Neuronal stem cell (in vitro differentiated cells): ENCODE results near the gene GRIK3.

Experiments used
- DNase-seq: peaks from one replicate; pipeline ENCODE4 v3.0.0-alpha.2; 2013; ENCODE audit warnings: low spot score
- H2AFZ ChIP-seq: one replicate; pipeline ENCODE4 v1.6.1; 2013; ENCODE audit warnings: mild to moderate bottlenecking, low read length, inconsistent platforms
- H2AK5ac ChIP-seq: 2 replicates; pipeline ENCODE4 v1.6.1; 2013; ENCODE audit warnings: low read depth, mild to moderate bottlenecking, inconsistent platforms, low read length, moderate library complexity, mixed read lengths
- H2BK120ac ChIP-seq: 2 replicates; pipeline ENCODE4 v1.6.1; 2013; ENCODE audit warnings: low read depth, mild to moderate bottlenecking, inconsistent platforms, low read length, moderate library complexity, mixed read lengths
- H2BK12ac ChIP-seq: one replicate; pipeline ENCODE4 v1.6.1; 2013; ENCODE audit warnings: low read length, inconsistent platforms
- H2BK15ac ChIP-seq: 2 replicates; pipeline ENCODE4 v1.6.1; 2013; ENCODE audit warnings: mild to moderate bottlenecking, low read length, inconsistent platforms, mixed read lengths
- H2BK5ac ChIP-seq: one replicate; pipeline ENCODE4 v1.6.1; 2013; ENCODE audit warnings: inconsistent platforms, mild to moderate bottlenecking, low read length, moderate library complexity
- H3K14ac ChIP-seq: one replicate; pipeline ENCODE4 v1.6.1; 2013; ENCODE audit warnings: low read length, inconsistent platforms
- H3K18ac ChIP-seq: 2 replicates; pipeline ENCODE4 v1.6.1; 2013; ENCODE audit warnings: low read length, inconsistent platforms
- H3K23ac ChIP-seq: 2 replicates; pipeline ENCODE4 v1.6.1; 2013; ENCODE audit warnings: low read depth, mild to moderate bottlenecking, mixed read lengths, low read length, inconsistent platforms; ENCODE audit not compliant: poor library complexity
- H3K27ac ChIP-seq: replicated peaks from 3 replicates; pipeline ENCODE4 v1.5.1; 2013; ENCODE audit warnings: low read length, inconsistent platforms
- H3K27me3 ChIP-seq, 3 experiments: 2 replicates each; pipeline ENCODE4 v1.6.1; 2013; ENCODE audit warnings: low read length in 3 of 3, mild to moderate bottlenecking in 2 of 3, inconsistent platforms in 1 of 3, low read depth in 1 of 3, mixed read lengths in 1 of 3, moderate library complexity in 1 of 3; ENCODE audit not compliant: control insufficient read depth in 3 of 3, insufficient read depth in 3 of 3
- H3K36me3 ChIP-seq, 2 donors: replicated peaks in 1 of 2; 2 replicates each; pipeline ENCODE4 v1.6.1; 2013; ENCODE audit warnings: low read length in 2 of 2; ENCODE audit not compliant: control insufficient read depth in 2 of 2, insufficient read depth in 2 of 2
- H3K4ac ChIP-seq: 2 replicates; pipeline ENCODE4 v1.6.1; 2013; ENCODE audit warnings: inconsistent platforms, mild to moderate bottlenecking, low read length, moderate library complexity
- H3K4me1 ChIP-seq, 2 donors: 1 replicate in 1 of 2; 2 replicates in 1 of 2; pipeline ENCODE4 v1.6.1; 2013; ENCODE audit warnings: low read length in 2 of 2, low read depth in 1 of 2; ENCODE audit not compliant: control insufficient read depth in 2 of 2, insufficient read depth in 1 of 2
- H3K4me2 ChIP-seq: one replicate; pipeline ENCODE4 v1.6.1; 2013; ENCODE audit warnings: mild to moderate bottlenecking, low read length, inconsistent platforms; ENCODE audit not compliant: insufficient read depth, poor library complexity, severe bottlenecking
- H3K4me3 ChIP-seq, 2 donors: 2 replicates each; pipeline ENCODE4 v1.5.1; 2013; ENCODE audit warnings: low read length in 2 of 2, mild to moderate bottlenecking in 2 of 2, inconsistent platforms in 1 of 2, moderate library complexity in 1 of 2
- H3K79me1 ChIP-seq: one replicate; pipeline ENCODE4 v1.6.1; 2013; ENCODE audit warnings: low read depth, mild to moderate bottlenecking, inconsistent platforms, low read length, moderate library complexity
- H3K9ac ChIP-seq: one replicate; pipeline ENCODE4 v1.6.1; 2013; ENCODE audit warnings: mild to moderate bottlenecking, low read depth, low read length, inconsistent platforms; ENCODE audit not compliant: poor library complexity
- H3K9me3 ChIP-seq, 2 donors: replicated peaks in 1 of 2; 2 replicates each; pipeline versions ENCODE3 to v1.6.1; 2013; ENCODE audit warnings: low read length in 2 of 2, mild to moderate bottlenecking in 2 of 2, inconsistent platforms in 1 of 2, low read depth in 1 of 2, mixed read lengths in 1 of 2, moderate library complexity in 1 of 2; ENCODE audit not compliant: control insufficient read depth in 2 of 2, insufficient read depth in 1 of 2
- H4K8ac ChIP-seq: one replicate; pipeline ENCODE4 v1.6.1; 2013; ENCODE audit warnings: low read depth, mild to moderate bottlenecking, inconsistent platforms, low read length, moderate library complexity
- H4K91ac ChIP-seq: one replicate; pipeline ENCODE4 v1.6.1; 2013; ENCODE audit warnings: low read length, low read depth, mild to moderate bottlenecking, inconsistent platforms; ENCODE audit not compliant: poor library complexity
- WGBS, 2 donors: extraction: QIAGEN DNeasy Blood & Tissue Kit; methylation state at CpG; one replicate each; pipeline ENCODE4 v1.1.7; 2013; ENCODE audit warnings: missing lambda C conversion rate in 2 of 2, mixed read lengths in 1 of 2; ENCODE audit not compliant: insufficient read length in 2 of 2, insufficient replicate concordance in 1 of 2; ENCODE audit errors: extremely low coverage in 2 of 2; 5-methylcytosine and 5-hydroxymethylcytosine counted together

GRIK3 gene

DNA sequence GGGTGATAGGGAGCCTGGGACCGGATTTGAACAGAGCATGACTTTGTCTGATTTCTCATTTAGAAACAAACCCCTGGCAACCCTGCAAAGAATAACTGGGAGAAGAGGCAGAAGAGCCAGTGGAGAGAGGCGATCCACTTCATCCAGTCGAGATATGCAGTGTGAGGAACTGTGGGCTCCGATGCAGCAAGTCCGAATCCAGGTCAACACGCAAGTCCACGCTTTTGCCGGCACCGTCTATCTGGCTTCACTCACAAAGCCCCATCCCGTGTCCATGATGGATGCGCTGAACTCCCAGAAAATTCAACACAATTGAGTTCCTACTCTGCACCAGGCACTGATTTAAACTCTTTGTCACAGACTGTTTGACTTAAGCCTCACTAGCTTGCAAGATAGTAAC lies 191.3 kb downstream of the GRIK3 start:
- no peak overlapping the region for H2BK15ac ChIP-seq
- no peaks in the 10 kb centered on the region for H3K36me3 ChIP-seq
- no peak overlapping the region for H3K9ac ChIP-seq
- no peak overlapping the region for H4K8ac ChIP-seq
- H3K79me1 ChIP-seq: no peaks in the 10 kb centered on the region
- peaks cover 0 to 2% (median 0%) of the 10 kb centered on the region in 3 experiments for H3K27me3 ChIP-seq
- H2BK5ac ChIP-seq: no peak overlapping the region
- H3K4me1 ChIP-seq: peaks cover 0 to 11% of the 10 kb centered on the region in 2 donors
- no peak overlapping the region for H2AFZ ChIP-seq
- whole genome bisulfite sequencing, 2 donors: no CpG with 5 or more reads among the region's 11 CpGs
- H4K91ac ChIP-seq: no peak overlapping the region
- H3K23ac ChIP-seq: no peak overlapping the region
- H3K4ac ChIP-seq: no peak overlapping the region
- H2AK5ac ChIP-seq: no peak overlapping the region
- H3K18ac ChIP-seq: no peak overlapping the region
- H2BK12ac ChIP-seq: no peak overlapping the region
- no peak overlapping the region for H3K27ac ChIP-seq
- no peak overlapping the region for H3K4me3 ChIP-seq
- no peaks in the 10 kb centered on the region for H3K9me3 ChIP-seq
- H3K4me2 ChIP-seq: no peak overlapping the region
- H2BK120ac ChIP-seq: no peak overlapping the region
- no peak overlapping the region for H3K14ac ChIP-seq
- DNase-seq: no peak

DNA sequence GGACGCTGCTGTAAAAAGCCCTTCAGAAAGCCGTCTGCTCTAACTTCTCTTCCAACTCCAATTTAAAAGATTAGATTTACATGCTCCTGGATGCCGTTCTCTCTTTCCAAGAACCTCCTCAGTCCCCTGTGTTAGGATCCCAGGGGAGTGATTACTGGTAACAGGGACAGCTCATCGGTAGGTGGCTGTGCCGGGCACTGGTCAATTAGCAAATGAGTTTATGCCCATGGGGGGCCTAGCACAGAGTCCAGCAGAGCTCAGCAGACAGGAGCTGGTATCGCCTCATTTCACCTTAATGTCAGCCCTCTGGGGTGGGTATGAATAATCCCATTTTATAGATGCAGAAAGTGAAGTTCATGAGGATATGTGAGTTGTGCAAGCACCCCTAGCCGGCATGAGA lies 191.9 kb downstream of the GRIK3 start:
- no peaks in the 10 kb centered on the region for H3K36me3 ChIP-seq
- no peak overlapping the region for H2BK5ac ChIP-seq
- no peak overlapping the region for H4K91ac ChIP-seq
- H3K9me3 ChIP-seq: no peaks in the 10 kb centered on the region
- no peak overlapping the region for H4K8ac ChIP-seq
- no peak overlapping the region for H3K18ac ChIP-seq
- peaks cover 0 to 2% (median 0%) of the 10 kb centered on the region in 3 experiments for H3K27me3 ChIP-seq
- H2BK120ac ChIP-seq: no peak overlapping the region
- H3K27ac ChIP-seq: no peak overlapping the region
- H2AK5ac ChIP-seq: no peak overlapping the region
- H2BK15ac ChIP-seq: no peak overlapping the region
- no CpG with 5 or more reads among the region's 7 CpGs for WGBS, 2 donors
- no peaks in the 10 kb centered on the region for H3K79me1 ChIP-seq
- no peak overlapping the region for H3K4me2 ChIP-seq
- no peak overlapping the region for H2BK12ac ChIP-seq
- H3K4ac ChIP-seq: no peak overlapping the region
- no peak overlapping the region for H2AFZ ChIP-seq
- DNase-seq: no peak
- H3K23ac ChIP-seq: no peak overlapping the region
- H3K14ac ChIP-seq: no peak overlapping the region
- peaks cover 0 to 9% of the 10 kb centered on the region in 2 donors for H3K4me1 ChIP-seq
- no peak overlapping the region for H3K9ac ChIP-seq
- H3K4me3 ChIP-seq: no peak overlapping the region

DNA sequence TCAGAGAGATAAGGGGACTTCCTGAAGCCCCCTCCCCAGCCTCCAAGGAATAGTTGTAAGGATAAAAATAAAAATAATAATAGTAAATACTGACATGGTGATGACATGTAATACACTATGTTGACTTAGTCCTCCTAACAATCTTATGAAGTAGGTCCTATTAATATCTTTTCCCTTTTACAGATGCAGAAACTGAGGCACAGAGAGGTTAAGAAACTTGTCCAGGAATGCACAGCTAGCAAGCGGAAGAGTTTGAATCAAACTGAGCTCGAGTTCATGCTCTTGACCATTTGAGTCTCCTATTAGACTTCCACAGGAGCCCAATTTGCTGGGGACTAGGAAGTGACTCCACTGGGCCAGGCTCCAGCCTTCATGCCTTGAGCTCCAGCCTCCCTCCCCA lies 194.8 kb downstream of the GRIK3 start:
- no peak for DNase-seq
- Histone ChIP-seq H3K4me3 (no peak overlapping the region), H2BK5ac (no peak overlapping the region), H3K36me3 (no peaks in the 10 kb centered on the region), H4K8ac (no peak overlapping the region), H2AK5ac (peak overlapping the region; percentile 44), H3K23ac (no peak overlapping the region), H3K18ac (no peak overlapping the region), H2BK120ac (peak overlapping the region; percentile 13), H4K91ac (no peak overlapping the region), H3K14ac (no peak overlapping the region), H3K9ac (no peak overlapping the region), H2BK12ac (no peak overlapping the region), H3K27me3 (peaks cover 0 to 3% (median 0%) of the 10 kb centered on the region in 3 experiments), H3K27ac (no peak overlapping the region), H3K79me1 (no peaks in the 10 kb centered on the region), H2AFZ (no peak overlapping the region), H3K4me1 (peaks cover 0 to 5% of the 10 kb centered on the region in 2 donors), H2BK15ac (no peak overlapping the region), H3K4ac (no peak overlapping the region), H3K4me2 (no peak overlapping the region), H3K9me3 (no peaks in the 10 kb centered on the region)
- whole genome bisulfite sequencing, 2 donors: no CpG with 5 or more reads among the region's 2 CpGs

DNA sequence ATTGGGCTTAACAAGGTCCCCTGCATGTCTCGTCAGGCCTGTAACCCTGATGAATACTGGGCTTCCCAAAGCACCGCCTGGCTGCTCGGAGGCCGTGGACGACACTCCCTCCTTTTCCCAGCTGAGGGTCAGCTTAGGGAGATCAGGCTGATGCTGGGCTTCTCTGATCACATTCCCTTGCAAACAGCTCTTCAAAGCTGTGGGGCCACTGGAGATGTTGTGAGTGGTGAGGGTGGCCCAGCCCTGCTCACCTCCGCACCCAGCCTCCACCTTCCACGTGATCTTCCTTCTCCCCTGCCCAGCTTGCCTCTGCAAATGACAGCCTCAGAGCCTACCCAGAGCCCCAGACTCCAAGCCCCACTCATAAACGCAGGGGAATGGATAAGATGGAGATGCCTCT lies 195.4 kb downstream of the GRIK3 start:
- Histone ChIP-seq H2BK12ac (peak overlapping the region; percentile 25), H3K4me3 (no peak overlapping the region), H3K9me3 (no peaks in the 10 kb centered on the region), H2AFZ (no peak overlapping the region), H3K18ac (peak overlapping the region; percentile 51), H3K27ac (no peak overlapping the region), H4K91ac (no peak overlapping the region), H3K4ac (no peak overlapping the region), H2AK5ac (no peak overlapping the region), H2BK5ac (no peak overlapping the region), H3K14ac (no peak overlapping the region), H3K4me2 (no peak overlapping the region), H3K4me1 (peaks cover 0 to 5% of the 10 kb centered on the region in 2 donors), H3K9ac (no peak overlapping the region), H4K8ac (no peak overlapping the region), H2BK15ac (no peak overlapping the region), H3K36me3 (no peaks in the 10 kb centered on the region), H3K23ac (no peak overlapping the region), H3K79me1 (no peaks in the 10 kb centered on the region), H3K27me3 (peaks cover 0 to 3% (median 0%) of the 10 kb centered on the region in 3 experiments), H2BK120ac (no peak overlapping the region)
- no peak for DNase-seq
- no CpG with 5 or more reads among the region's 8 CpGs for WGBS, 2 donors
